GM12878 (cell line): ENCODE measurements around the gene SLC6A15. TPM values are rescaled to one million over a fixed set of nuclear protein-coding genes. Genes with fewer than 3 reads are reported as not detected.

ENCODE experiments used
- ATAC-seq: fragments of 200-7000 bp; cut with Tn5 transposase; 3 replicates; pipeline ENCODE4 v1.9.1; 2020; ENCODE audit warnings: mild to moderate bottlenecking, moderate library complexity
- BruUV-seq: library from RNA; stranded (reverse); fragments of 400-500 nt; replicated peaks from 2 replicates; lab custom pipeline; 2021; lab: Mats Ljungman, UMichigan
- CTCF ChIA-PET: fragments of 300-600 bp; sonication (Branson Sonifier 250); formaldehyde crosslinking; extraction: SDS; loops from one replicate; lab custom pipeline; 2021; ENCODE audit warnings: inconsistent platforms; lab: Yijun Ruan, JAX
- POLR2A ChIA-PET: fragments of 350-600 bp; formaldehyde crosslinking; extraction: SDS; loops from one replicate; lab custom pipeline; 2021; ENCODE audit warnings: inconsistent platforms; lab: Charles Lee
- RAD21 ChIA-PET: fragments of 300-600 bp; sonication (Branson Sonifier 250); formaldehyde crosslinking; loops from one replicate; lab custom pipeline; 2023; ENCODE audit warnings: antibody characterized with exemption; ENCODE audit not compliant: unreplicated experiment; lab: Charles Lee
- SMC1A ChIA-PET: fragments of 300-600 bp; sonication (Branson Sonifier 250); formaldehyde crosslinking; loops from one replicate; lab custom pipeline; 2023; ENCODE audit not compliant: unreplicated experiment, uncharacterized antibody; lab: Charles Lee
- DNase-seq: peaks from one replicate; pipeline ENCODE4 v3.0.0-alpha.2; 2011; ENCODE audit warnings: low read depth, low spot score
- FAIRE-seq: peaks from 3 replicates; lab custom pipeline; 2011; peaks lifted over from hg19 to GRCh38; lab: Jason Lieb, UNC
- H2AFZ ChIP-seq: 2 replicates; pipeline ENCODE4 v1.6.0; 2011; ENCODE audit warnings: low read depth, low read length, control low read depth; ENCODE audit not compliant: control insufficient read depth
- H3K27ac ChIP-seq: 2 replicates; pipeline ENCODE4 v1.5.1; 2011; ENCODE audit warnings: control low read depth; ENCODE audit not compliant: control insufficient read depth, insufficient read depth
- H3K27me3 ChIP-seq, 2 experiments: replicated peaks in 1 of 2; 2 replicates each; pipeline versions ENCODE4 v1.6.0 to v1.6.1; 2011; ENCODE audit warnings: low read length in 1 of 2; ENCODE audit not compliant: control insufficient read depth in 2 of 2, insufficient read depth in 2 of 2
- H3K36me3 ChIP-seq, 2 experiments: 2 replicates each; pipeline ENCODE4 v1.5.1; 2011; ENCODE audit warnings: low read length in 1 of 2; ENCODE audit not compliant: control insufficient read depth in 2 of 2, insufficient read depth in 2 of 2
- H3K4me1 ChIP-seq: 2 replicates; pipeline ENCODE4 v1.6.1; 2011; ENCODE audit warnings: mild to moderate bottlenecking, low read length, moderate library complexity, mixed read lengths; ENCODE audit not compliant: control insufficient read depth, insufficient read depth
- H3K4me2 ChIP-seq: 2 replicates; pipeline ENCODE4 v1.6.0; 2011; ENCODE audit warnings: control low read depth; ENCODE audit not compliant: control insufficient read depth, insufficient read depth
- H3K4me3 ChIP-seq: fragments of 200-600 bp; sonication (generic); 2 replicates; pipeline ENCODE4 v1.5.1; 2016
- H3K79me2 ChIP-seq: 2 replicates; pipeline ENCODE4 v1.6.0; 2011; ENCODE audit warnings: low read length; ENCODE audit not compliant: control insufficient read depth, insufficient read depth
- H3K9ac ChIP-seq: 2 replicates; pipeline ENCODE4 v1.8.0; 2011; ENCODE audit warnings: low read length, control low read depth, mixed read lengths; ENCODE audit not compliant: control insufficient read depth, insufficient read depth
- H3K9me3 ChIP-seq: replicated peaks from 3 replicates; pipeline ENCODE4 v1.5.1; 2011; ENCODE audit warnings: mild to moderate bottlenecking, low read length; ENCODE audit not compliant: control insufficient read depth, insufficient read depth
- H4K20me1 ChIP-seq: 2 replicates; pipeline ENCODE4 v1.6.0; 2011; ENCODE audit not compliant: control insufficient read depth, insufficient read depth
- CBX3 ChIP-seq: fragments of 200-600 bp; sonication (generic); IDR thresholded peaks from 2 replicates; pipeline ENCODE4 v1.6.1; 2016; ENCODE audit warnings: low read depth, borderline replicate concordance
- CBX5 ChIP-seq: sonication (generic); IDR thresholded peaks from 2 replicates; pipeline ENCODE4 v1.6.1; 2016; ENCODE audit warnings: low read depth, moderate library complexity, mild to moderate bottlenecking, inconsistent platforms
- EED ChIP-seq: sonication (generic); IDR thresholded peaks from 2 replicates; pipeline ENCODE4 v1.6.1; 2016; ENCODE audit warnings: antibody characterized with exemption, low read depth
- FOS ChIP-seq: IDR thresholded peaks from 3 replicates; pipeline ENCODE4 v1.6.1; 2011; ENCODE audit warnings: borderline replicate concordance; ENCODE audit not compliant: insufficient read length; ENCODE audit errors: extremely low read depth
- IRF4 ChIP-seq: IDR thresholded peaks from 2 replicates; pipeline ENCODE4 v1.6.1; 2011; ENCODE audit warnings: low read depth, low read length
- JUND ChIP-seq: IDR thresholded peaks from 2 replicates; pipeline ENCODE4 v1.6.1; 2012; ENCODE audit warnings: low read depth, mild to moderate bottlenecking, low read length, improper control_type of control experiment, moderate library complexity
- MEF2A ChIP-seq: IDR thresholded peaks from 2 replicates; pipeline ENCODE4 v1.6.1; 2011; ENCODE audit warnings: low read depth, mild to moderate bottlenecking, low read length, moderate library complexity; ENCODE audit not compliant: insufficient read depth
- PAX8 ChIP-seq: fragments of 450-650 bp; IDR thresholded peaks from 2 replicates; pipeline ENCODE4 v1.6.1; 2017; ENCODE audit warnings: mild to moderate bottlenecking, moderate library complexity
- RAD21 ChIP-seq: IDR thresholded peaks from 2 replicates; pipeline ENCODE4 v1.6.1; 2011; ENCODE audit warnings: mild to moderate bottlenecking, low read depth, low read length, moderate library complexity; ENCODE audit not compliant: insufficient read depth
- SMARCA5 ChIP-seq: fragments of 450-650 bp; IDR thresholded peaks from 2 replicates; pipeline ENCODE4 v1.6.1; 2017; ENCODE audit warnings: mild to moderate bottlenecking
- SUPT20H ChIP-seq: IDR thresholded peaks from 2 replicates; pipeline ENCODE4 v1.6.1; 2011; ENCODE audit warnings: low read depth, mild to moderate bottlenecking, low read length, moderate library complexity, borderline replicate concordance; ENCODE audit not compliant: control insufficient read depth
- TBL1XR1 ChIP-seq: IDR thresholded peaks from 2 replicates; pipeline ENCODE4 v1.6.1; 2012; ENCODE audit warnings: low read depth, low read length, improper control_type of control experiment
- ZNF384 ChIP-seq: IDR thresholded peaks from 2 replicates; pipeline ENCODE4 v1.6.1; 2012; ENCODE audit warnings: low read depth, mild to moderate bottlenecking, low read length, improper control_type of control experiment, borderline replicate concordance
- WGBS: methylation state at CpG from one replicate; pipeline ENCODE4 v1.1.6; 2016; ENCODE audit warnings: low lambda C conversion rate; ENCODE audit not compliant: insufficient replicate concordance, insufficient coverage; ENCODE audit errors: missing lambda C conversion rate; 5-methylcytosine and 5-hydroxymethylcytosine counted together
- in situ Hi-C: fragments of 300-500 bp; cut with MboI; formaldehyde crosslinking; loops from 9 replicates; pipeline ENCODE4 v1.14.3; 2018; ENCODE audit warnings: mixed read lengths
- intact Hi-C: fragments of 100-400 bp; cut with micrococcal nuclease; formaldehyde crosslinking; loops from one replicate; pipeline ENCODE4 v1.14.2; 2022; ENCODE audit not compliant: unreplicated experiment
- polyA plus RNA-seq, 11 experiments: library from polyadenylated mRNA; depleted of rRNA in 4 of 11; unstranded in 6 of 11; stranded (reverse) in 5 of 11; fragments of >200 nt; fragmentation: Nextera tagmentation in 4 of 11; fragmentation: Illumina TruSeq in 1 of 11; extraction: Ambion mirVana in 4 of 11; extraction: Trizol in 1 of 11; gene quantifications; 1 replicate in 1 of 11; 2 replicates in 10 of 11; pipeline versions ENCODE4 v1.2.1 to v1.2.3, GENCODE V29; 2011 to 2016; ENCODE audit warnings: inconsistent platforms in 2 of 11, missing spikeins in 2 of 11, low read depth in 1 of 11
- total RNA-seq, 4 experiments: library from RNA; depleted of rRNA in 3 of 4; stranded (reverse); fragments of >200 nt in 3 of 4; fragmentation: Illumina TruSeq in 1 of 4; extraction: Trizol in 1 of 4; gene quantifications; 2 replicates each; pipeline versions ENCODE4 v1.2.1 to v1.2.3, GENCODE V29; 2013 to 2021
- TF ChIP-seq, protein P1 (sequence below): fragments of 450-650 bp; formaldehyde crosslinking; IDR thresholded peaks from 2 replicates; pipeline ENCODE4 v1.5.0; 2022; ENCODE audit warnings: mild to moderate bottlenecking, missing genetic modification characterization

The SLC6A15 gene
- total and polyA plus RNA-seq, 10 of the 15 experiments (the other 5 are each of a cell fraction or from before 2014, with no cell fraction given), result 0.04 TPM; not detected in 9

DNA sequence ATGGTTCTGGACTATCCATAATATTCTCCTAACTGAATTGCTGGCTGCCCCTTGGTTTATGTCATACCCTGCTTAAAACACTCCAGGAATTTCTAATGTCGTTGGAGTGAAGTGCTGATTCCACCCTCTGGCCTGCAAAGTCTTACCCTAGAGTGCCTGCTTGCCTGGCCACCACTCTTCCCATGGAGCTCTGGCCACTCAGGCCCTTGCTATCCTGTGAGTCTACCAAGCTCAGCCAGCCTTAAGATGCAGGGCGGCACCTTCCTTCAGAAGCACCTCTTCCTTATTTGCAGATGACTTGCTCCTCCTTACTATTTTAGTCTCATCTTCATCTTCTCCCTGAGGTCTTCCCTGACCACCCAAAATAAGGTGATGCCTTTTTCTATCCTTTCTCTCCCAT, 35.3 kb downstream of the SLC6A15 start (continued):
- TF ChIP-seq, protein P1, sequence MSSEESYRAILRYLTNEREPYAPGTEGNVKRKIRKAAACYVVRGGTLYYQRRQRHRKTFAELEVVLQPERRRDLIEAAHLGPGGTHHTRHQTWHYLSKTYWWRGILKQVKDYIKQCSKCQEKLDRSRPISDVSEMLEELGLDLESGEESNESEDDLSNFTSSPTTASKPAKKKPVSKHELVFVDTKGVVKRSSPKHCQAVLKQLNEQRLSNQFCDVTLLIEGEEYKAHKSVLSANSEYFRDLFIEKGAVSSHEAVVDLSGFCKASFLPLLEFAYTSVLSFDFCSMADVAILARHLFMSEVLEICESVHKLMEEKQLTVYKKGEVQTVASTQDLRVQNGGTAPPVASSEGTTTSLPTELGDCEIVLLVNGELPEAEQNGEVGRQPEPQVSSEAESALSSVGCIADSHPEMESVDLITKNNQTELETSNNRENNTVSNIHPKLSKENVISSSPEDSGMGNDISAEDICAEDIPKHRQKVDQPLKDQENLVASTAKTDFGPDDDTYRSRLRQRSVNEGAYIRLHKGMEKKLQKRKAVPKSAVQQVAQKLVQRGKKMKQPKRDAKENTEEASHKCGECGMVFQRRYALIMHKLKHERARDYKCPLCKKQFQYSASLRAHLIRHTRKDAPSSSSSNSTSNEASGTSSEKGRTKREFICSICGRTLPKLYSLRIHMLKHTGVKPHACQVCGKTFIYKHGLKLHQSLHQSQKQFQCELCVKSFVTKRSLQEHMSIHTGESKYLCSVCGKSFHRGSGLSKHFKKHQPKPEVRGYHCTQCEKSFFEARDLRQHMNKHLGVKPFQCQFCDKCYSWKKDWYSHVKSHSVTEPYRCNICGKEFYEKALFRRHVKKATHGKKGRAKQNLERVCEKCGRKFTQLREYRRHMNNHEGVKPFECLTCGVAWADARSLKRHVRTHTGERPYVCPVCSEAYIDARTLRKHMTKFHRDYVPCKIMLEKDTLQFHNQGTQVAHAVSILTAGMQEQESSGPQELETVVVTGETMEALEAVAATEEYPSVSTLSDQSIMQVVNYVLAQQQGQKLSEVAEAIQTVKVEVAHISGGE (CRISPR knock-in tag), result no peak
- TF ChIP-seq, all 136 proteins: peak for 0

DNA sequence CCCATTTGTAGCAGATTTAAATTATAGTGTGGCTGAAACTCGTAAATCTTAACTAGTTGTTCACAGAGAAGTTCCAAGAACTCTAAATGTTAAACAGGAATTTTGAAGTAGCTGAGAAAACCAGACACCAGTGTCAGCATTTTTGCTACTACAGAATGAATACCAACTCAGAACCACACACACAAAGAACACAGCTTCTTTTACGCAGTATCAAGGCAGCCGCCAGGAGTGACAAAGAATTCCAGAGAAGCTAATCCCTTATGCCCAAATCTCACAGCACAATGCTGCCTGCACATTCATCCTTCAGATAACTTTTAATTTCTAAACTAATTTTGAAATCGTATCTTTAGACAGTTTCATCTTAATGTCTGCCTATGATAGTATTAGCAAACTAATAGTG, 37.4 kb downstream of the SLC6A15 start:
- BruUV-seq, result no TSS peak
- in situ Hi-C loops, result no loop called here
- SMC1A ChIA-PET, result interaction anchor here (0.9 to 4.6 kb wide), 7 partner anchors 9 to 571 kb away, joined by 3 to 60 read pairs (median 4); no protein-coding TSS in a partner anchor

More for the DNA sequence above, 37.4 kb downstream of the SLC6A15 start:
- Histone ChIP-seq H3K4me1 (no peaks in the 10 kb centered on the region), H3K9me3 (no peaks in the 10 kb centered on the region), H3K4me3 (no peak overlapping the region), H3K27ac (no peak overlapping the region), H4K20me1 (no peaks in the 10 kb centered on the region), H2AFZ (no peak overlapping the region), H3K4me2 (no peak overlapping the region), H3K9ac (no peak overlapping the region), H3K27me3 (no peaks in the 10 kb centered on the region), H3K79me2 (no peaks in the 10 kb centered on the region), H3K36me3 (no peaks in the 10 kb centered on the region)
- POLR2A ChIA-PET, result interaction anchor here (0.5 kb wide), 1 partner anchor 554 kb away, joined by 3 read pairs; no protein-coding TSS in a partner anchor
- TF ChIP-seq MEF2A (no peak), SUPT20H (no peak), SMARCA5 (no peak), ZNF384 (no peak), RAD21 (no peak), IRF4 (no peak), CBX3 (no peak), FOS (no peak), TBL1XR1 (no peak), EED (no peak), CBX5 (no peak), JUND (no peak), PAX8 (no peak)
- no peak for DNase-seq
- CTCF ChIA-PET, result interaction anchor here (0.7 to 12.1 kb wide), 16 partner anchors 10 to 1045 kb away, joined by 3 to 203 read pairs (median 4); partner anchors contain the start of genes LRRIQ1 and TSPAN19
- RAD21 ChIA-PET, result interaction anchor here (1.6 to 5.0 kb wide), 5 partner anchors 18 to 185 kb away, joined by 4 to 56 read pairs (median 7); no protein-coding TSS in a partner anchor
- FAIRE-seq, result no peak
- no peak for ATAC-seq
- intact Hi-C loops, result no loop called here
- WGBS, result 46% methylated on average over 4 of the region's 4 CpGs
